MM.1S (cell line): ENCODE data around the gene PCIF1.

Experiments used
- DNase-seq: peaks from one replicate; pipeline ENCODE4 v3.0.0-alpha.2; 2015
- H2AFZ ChIP-seq: fragments of 300-600 bp; sonication (generic); 2 replicates; pipeline ENCODE4 v1.6.0; 2016; ENCODE audit warnings: antibody characterized with exemption, low read length
- H3F3A ChIP-seq: fragments of 300-600 bp; sonication (generic); 2 replicates; pipeline ENCODE4 v1.6.1; 2016; ENCODE audit warnings: mild to moderate bottlenecking, antibody characterized with exemption, low read length, moderate library complexity, mixed read lengths; ENCODE audit not compliant: insufficient read depth
- H3K27ac ChIP-seq: fragments of 300-600 bp; sonication (generic); 2 replicates; pipeline ENCODE4 v1.5.1; 2016; ENCODE audit warnings: mild to moderate bottlenecking, low read length
- H3K27me3 ChIP-seq: fragments of 300-600 bp; sonication (generic); replicated peaks from 2 replicates; pipeline ENCODE4 v1.6.0; 2016; ENCODE audit warnings: low read length; ENCODE audit not compliant: insufficient read depth
- H3K36me3 ChIP-seq: fragments of 300-600 bp; sonication (generic); replicated peaks from 2 replicates; pipeline ENCODE4 v1.6.1; 2016; ENCODE audit warnings: mild to moderate bottlenecking, low read length, mixed read lengths; ENCODE audit not compliant: insufficient read depth
- H3K4me1 ChIP-seq: fragments of 300-600 bp; sonication (generic); 2 replicates; pipeline ENCODE4 v1.6.1; 2016; ENCODE audit warnings: low read length, mixed read lengths
- H3K4me2 ChIP-seq: fragments of 300-600 bp; sonication (generic); 2 replicates; pipeline ENCODE4 v1.6.0; 2016; ENCODE audit warnings: low read depth, low read length
- H3K4me3 ChIP-seq: fragments of 300-600 bp; sonication (generic); 2 replicates; pipeline ENCODE4 v1.5.1; 2016; ENCODE audit warnings: low read length, mixed read lengths
- H3K79me2 ChIP-seq: fragments of 300-600 bp; sonication (generic); 2 replicates; pipeline ENCODE4 v1.6.1; 2016; ENCODE audit warnings: mixed run types, low read length, mixed read lengths
- H3K9ac ChIP-seq: fragments of 300-600 bp; sonication (generic); 2 replicates; pipeline ENCODE4 v1.6.1; 2016; ENCODE audit warnings: low read length, mixed read lengths
- H3K9me2 ChIP-seq: fragments of 300-600 bp; sonication (generic); replicated peaks from 2 replicates; pipeline ENCODE4 v1.6.1; 2016; ENCODE audit warnings: mild to moderate bottlenecking, low read length, mixed read lengths; ENCODE audit not compliant: insufficient read depth
- H3K9me3 ChIP-seq: fragments of 300-600 bp; sonication (generic); replicated peaks from 2 replicates; pipeline ENCODE4 v1.6.1; 2016; ENCODE audit warnings: mild to moderate bottlenecking, low read length, mixed read lengths; ENCODE audit not compliant: insufficient read depth
- H4K20me1 ChIP-seq: fragments of 300-600 bp; sonication (generic); 2 replicates; pipeline ENCODE4 v1.6.1; 2016; ENCODE audit warnings: mild to moderate bottlenecking, low read length, moderate library complexity, mixed read lengths; ENCODE audit not compliant: insufficient read depth
- CTCF ChIP-seq: fragments of 300-600 bp; sonication (generic); IDR thresholded peaks from 2 replicates; pipeline ENCODE4 v1.5.1; 2016; ENCODE audit warnings: antibody characterized with exemption, low read length, mixed read lengths
- EZH2 ChIP-seq: fragments of 300-600 bp; sonication (generic); optimal IDR thresholded peaks from 2 replicates; pipeline ENCODE3; 2017; ENCODE audit warnings: low read depth, mild to moderate bottlenecking, antibody characterized with exemption, low read length, mixed read lengths
- EZH2phosphoT487 ChIP-seq: fragments of 300-600 bp; sonication (generic); IDR thresholded peaks from 2 replicates; pipeline ENCODE4 v1.6.1; 2018; ENCODE audit warnings: antibody characterized with exemption, low read length

Gene PCIF1

GRCh38 chr20:45888681-45889080 lies 45.8 kb upstream of the PCIF1 start:
- Histone ChIP-seq H3K4me1 (peaks cover 14% of the 10 kb centered on the region), H3K4me2 (no peak overlapping the region), H3F3A (peaks cover 21% of the 10 kb centered on the region), H3K4me3 (no peak overlapping the region), H3K79me2 (peaks cover 12% of the 10 kb centered on the region), H4K20me1 (no peaks in the 10 kb centered on the region), H3K36me3 (no peaks in the 10 kb centered on the region), H2AFZ (no peak overlapping the region), H3K27me3 (no peaks in the 10 kb centered on the region), H3K9me2 (no peaks in the 10 kb centered on the region), H3K9ac (no peak overlapping the region), H3K27ac (no peak overlapping the region), H3K9me3 (no peaks in the 10 kb centered on the region)
- TF ChIP-seq CTCF (no peak), EZH2 (no peak), EZH2phosphoT487 (no peak)
- no peak for DNase-seq

- H3K4me1 ChIP-seq = peaks cover 14% of the 10 kb centered on the region
- TF ChIP-seq EZH2phosphoT487 (no peak), EZH2 (no peak), CTCF (0 out of 2 replicates have a peak, but pooled peaks have one; percentile 5)
- H3K4me2 ChIP-seq = peak overlapping the region; percentile 98
- no peak for DNase-seq
- H3F3A ChIP-seq = peaks cover 21% of the 10 kb centered on the region
- H3K79me2 ChIP-seq = peaks cover 18% of the 10 kb centered on the region
- no peaks in the 10 kb centered on the region for H3K36me3 ChIP-seq
- peak overlapping the region; percentile 80 for H3K4me3 ChIP-seq
- H2AFZ ChIP-seq = peak overlapping the region; percentile 98
- H4K20me1 ChIP-seq = no peaks in the 10 kb centered on the region
- no peak overlapping the region for H3K27ac ChIP-seq
- H3K27me3 ChIP-seq = no peaks in the 10 kb centered on the region
- peak overlapping the region; percentile 72 for H3K9ac ChIP-seq
- H3K9me3 ChIP-seq = no peaks in the 10 kb centered on the region
- no peaks in the 10 kb centered on the region for H3K9me2 ChIP-seq
These were observed 44.2 kb upstream of the PCIF1 start for GRCh38 chr20:45890077-45890984.

- Histone ChIP-seq H3K36me3 (no peaks in the 10 kb centered on the region), H3K79me2 (peaks cover 18% of the 10 kb centered on the region), H3K4me2 (peak within 1 kb of the TSS; percentile 98), H3K9ac (peak within 1 kb of the TSS; percentile 72), H3K9me2 (no peaks in the 10 kb centered on the region), H3K9me3 (no peaks in the 10 kb centered on the region), H3K27ac (no peak within 1 kb of the TSS), H3K27me3 (no peaks in the 10 kb centered on the region), H2AFZ (peak within 1 kb of the TSS; percentile 98), H3K4me1 (peaks cover 14% of the 10 kb centered on the region), H4K20me1 (no peaks in the 10 kb centered on the region), H3K4me3 (peak within 1 kb of the TSS; percentile 80), H3F3A (peaks cover 21% of the 10 kb centered on the region)
- peak; percentile 89 for DNase-seq
- TF ChIP-seq EZH2 (no peak), EZH2phosphoT487 (no peak), CTCF (no peak)
These were observed 43.2 kb upstream of the PCIF1 start, which contains the start of the genes CTSA and NEURL2 for GRCh38 chr20:45890985-45891983. TSS of gene CTSA (plus strand) at chr20:45891335. CDS start at chr20:45891569, 234 bp downstream. TSS of gene NEURL2 (minus strand) at chr20:45891208. CDS start at chr20:45890991, 217 bp downstream.
